ENCODE measurements around the gene KIAA1328. TPM values are rescaled to one million over a fixed set of nuclear protein-coding genes. Genes with fewer than 3 reads are reported as not detected.
A peak's percentile ranks its signal among the peaks of the same experiment; 100 is the strongest.

KIAA1328 gene
- total RNA-seq, 1 donor from 2014 or later: 17.8 TPM

DNA sequence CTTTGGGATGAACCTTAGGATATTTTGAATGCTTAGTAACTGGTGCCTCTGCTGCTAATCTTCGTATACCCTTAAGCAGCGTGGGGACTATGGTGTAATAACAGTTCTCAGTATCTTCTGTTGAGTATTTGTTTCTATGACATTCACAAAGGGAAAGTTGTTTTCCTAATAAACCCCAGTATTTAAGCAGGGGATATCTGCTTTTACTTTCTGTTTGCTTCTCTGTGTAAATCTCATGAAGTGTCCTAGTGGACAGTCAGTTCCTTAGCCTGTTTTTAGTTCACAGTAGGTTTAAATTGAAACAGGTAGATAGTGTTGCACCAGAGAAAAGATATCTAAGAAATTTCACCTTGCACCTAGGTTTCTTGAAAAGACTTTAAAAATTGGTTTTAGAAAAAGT lies 14.9 kb downstream of the KIAA1328 start:
- ATAC-seq (peak; percentile 38 to 79), DNase-seq (no peak)
- Histone ChIP-seq H3K27ac (peak overlapping the region; percentile 4), H3K9me3 (no peaks in the 10 kb centered on the region), H3K36me3 (no peaks in the 10 kb centered on the region), H3K27me3 (ENCODE audit: low read depth) (no peaks in the 10 kb centered on the region), H3K4me3 (no peak overlapping the region), H3K4me1 (no peaks in the 10 kb centered on the region)
- TF ChIP-seq, protein P1, sequence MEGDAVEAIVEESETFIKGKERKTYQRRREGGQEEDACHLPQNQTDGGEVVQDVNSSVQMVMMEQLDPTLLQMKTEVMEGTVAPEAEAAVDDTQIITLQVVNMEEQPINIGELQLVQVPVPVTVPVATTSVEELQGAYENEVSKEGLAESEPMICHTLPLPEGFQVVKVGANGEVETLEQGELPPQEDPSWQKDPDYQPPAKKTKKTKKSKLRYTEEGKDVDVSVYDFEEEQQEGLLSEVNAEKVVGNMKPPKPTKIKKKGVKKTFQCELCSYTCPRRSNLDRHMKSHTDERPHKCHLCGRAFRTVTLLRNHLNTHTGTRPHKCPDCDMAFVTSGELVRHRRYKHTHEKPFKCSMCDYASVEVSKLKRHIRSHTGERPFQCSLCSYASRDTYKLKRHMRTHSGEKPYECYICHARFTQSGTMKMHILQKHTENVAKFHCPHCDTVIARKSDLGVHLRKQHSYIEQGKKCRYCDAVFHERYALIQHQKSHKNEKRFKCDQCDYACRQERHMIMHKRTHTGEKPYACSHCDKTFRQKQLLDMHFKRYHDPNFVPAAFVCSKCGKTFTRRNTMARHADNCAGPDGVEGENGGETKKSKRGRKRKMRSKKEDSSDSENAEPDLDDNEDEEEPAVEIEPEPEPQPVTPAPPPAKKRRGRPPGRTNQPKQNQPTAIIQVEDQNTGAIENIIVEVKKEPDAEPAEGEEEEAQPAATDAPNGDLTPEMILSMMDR (IDR thresholded peaks at IDR 0.05): no peak
- intact Hi-C loops (cut with DNase I): no loop called here

DNA sequence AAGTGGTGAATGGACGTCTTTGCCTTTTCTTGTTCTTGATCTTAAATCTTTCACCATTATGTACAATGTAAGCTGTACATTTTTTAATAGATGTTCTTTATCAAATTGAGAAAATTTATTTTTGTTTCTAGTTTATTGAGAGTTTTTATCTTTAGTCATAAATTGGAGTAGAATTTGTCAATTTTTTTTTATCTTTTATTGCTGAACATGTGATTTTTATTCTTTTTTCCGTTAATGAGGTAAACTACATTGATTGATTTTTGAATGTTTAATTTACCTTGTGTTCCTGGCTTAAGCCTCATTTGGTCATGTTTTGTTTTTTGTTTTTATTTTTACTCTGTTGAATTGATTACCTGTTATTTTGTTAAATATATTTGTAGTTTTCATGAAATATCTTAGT lies 19.7 kb downstream of the KIAA1328 start:
- no peak overlapping the region for H3K27ac ChIP-seq
- no peaks in the 10 kb centered on the region for H3K27me3 ChIP-seq (ENCODE audit: low read depth)
- DNase-seq (no peak), ATAC-seq (no peak)
- peaks cover 10% of the 10 kb centered on the region for H3K9me3 ChIP-seq
- intact Hi-C loops (cut with DNase I): no loop called here
- TF ChIP-seq, protein P1 (IDR thresholded peaks at IDR 0.05): no peak
- H3K36me3 ChIP-seq: no peaks in the 10 kb centered on the region
- no peak overlapping the region for H3K4me3 ChIP-seq
- no peaks in the 10 kb centered on the region for H3K4me1 ChIP-seq

DNA sequence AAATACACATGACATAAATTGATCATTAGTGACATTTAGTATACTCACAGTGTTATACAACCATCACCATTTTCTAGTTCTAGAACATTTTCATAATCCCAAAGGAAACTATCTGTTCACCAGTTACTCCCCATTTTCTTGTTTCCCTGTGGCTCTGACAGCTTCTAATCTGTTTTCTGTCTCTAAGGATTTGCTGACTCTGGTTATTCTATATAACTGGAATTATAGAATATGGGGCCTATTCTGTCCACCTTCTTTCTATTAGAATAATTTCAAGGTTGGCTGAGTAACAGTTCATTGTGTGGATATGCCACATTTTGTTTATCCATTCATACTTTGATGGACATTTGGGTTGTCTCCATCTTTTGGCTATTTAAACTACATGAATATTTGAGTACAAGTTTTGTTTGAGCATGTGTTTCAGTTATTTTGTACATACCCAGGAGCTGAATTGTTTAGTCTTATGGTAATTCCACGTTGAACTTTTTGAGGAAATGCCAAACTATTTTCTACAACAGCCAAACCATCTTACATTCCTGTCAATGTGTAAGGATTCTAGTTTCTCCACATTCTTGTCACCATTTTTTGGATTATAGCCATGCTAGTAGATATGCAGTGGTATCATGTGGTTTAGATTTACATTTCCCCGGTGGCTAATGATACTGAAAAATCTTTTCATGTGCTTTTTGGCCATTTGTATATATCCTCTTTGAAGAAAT lies 20.5 kb downstream of the KIAA1328 start:
- DNase-seq (no peak), ATAC-seq (no peak)
- Histone ChIP-seq H3K27me3 (ENCODE audit: low read depth) (no peaks in the 10 kb centered on the region), H3K27ac (no peak overlapping the region), H3K36me3 (no peaks in the 10 kb centered on the region), H3K9me3 (peaks cover 10% of the 10 kb centered on the region), H3K4me3 (no peak overlapping the region), H3K4me1 (no peaks in the 10 kb centered on the region)
- TF ChIP-seq, protein P1 (IDR thresholded peaks at IDR 0.05): no peak
- intact Hi-C loops (cut with DNase I): no loop called here

DNA sequence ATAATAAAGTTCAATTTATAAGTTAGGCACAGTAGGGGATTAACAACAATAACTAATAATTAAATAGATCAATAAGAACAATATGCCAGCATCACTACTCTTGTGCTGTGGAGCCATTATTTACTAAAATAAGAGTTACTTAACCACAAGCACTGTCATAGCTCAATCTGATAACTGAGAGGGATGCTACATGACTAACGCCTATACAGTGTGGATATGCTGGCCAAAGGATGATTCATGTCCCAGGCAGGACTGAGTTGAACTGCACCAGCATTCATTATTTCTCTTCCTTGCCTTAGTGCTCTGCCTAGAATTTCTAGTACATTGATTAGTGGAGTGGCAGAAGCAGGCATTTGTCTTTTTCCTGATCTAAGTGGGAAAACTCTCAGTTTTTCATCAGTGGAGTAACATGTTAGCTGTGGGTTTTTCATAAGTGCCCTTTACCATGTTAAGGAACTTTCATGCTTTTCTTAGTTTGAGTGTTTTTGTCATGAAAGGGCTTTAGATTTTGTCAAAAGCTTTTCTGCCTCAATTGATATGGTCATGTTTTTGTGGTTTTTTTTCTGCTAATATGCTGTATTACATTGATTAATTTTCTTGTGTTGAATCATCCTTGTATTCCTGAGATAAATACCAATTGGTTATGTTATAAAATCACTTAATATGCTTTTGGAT lies 21.7 kb downstream of the KIAA1328 start:
- H3K27ac ChIP-seq: no peak overlapping the region
- no peaks in the 10 kb centered on the region for H3K4me1 ChIP-seq
- TF ChIP-seq, protein P1 (IDR thresholded peaks at IDR 0.05): no peak
- ATAC-seq: no peak
- H3K4me3 ChIP-seq: no peak overlapping the region
- no peaks in the 10 kb centered on the region for H3K36me3 ChIP-seq
- no peak for DNase-seq
- H3K9me3 ChIP-seq: peaks cover 10% of the 10 kb centered on the region
- intact Hi-C loops (cut with DNase I): no loop called here
- H3K27me3 ChIP-seq (ENCODE audit: low read depth): no peaks in the 10 kb centered on the region

DNA sequence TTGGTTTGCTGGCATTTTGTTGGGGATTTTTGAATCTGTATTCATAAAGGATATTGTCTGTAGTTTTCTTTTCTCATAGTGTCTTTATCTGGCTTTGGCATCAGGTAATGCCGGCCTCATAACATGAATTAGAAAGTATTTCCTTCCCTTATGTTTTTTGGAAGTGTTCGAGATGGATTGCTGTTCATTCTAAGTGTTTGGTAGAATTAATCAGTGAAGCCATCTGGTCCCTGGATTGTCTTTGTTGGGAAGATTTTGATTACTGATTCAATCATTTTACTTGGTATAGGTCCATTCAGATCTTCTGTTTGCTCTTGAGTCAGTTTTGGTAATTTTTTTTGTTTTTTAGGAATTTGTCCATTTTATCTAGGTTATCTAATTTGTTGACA lies 22.3 kb downstream of the KIAA1328 start:
- Histone ChIP-seq H3K27ac (no peak overlapping the region), H3K4me3 (no peak overlapping the region), H3K36me3 (no peaks in the 10 kb centered on the region), H3K9me3 (peaks cover 10% of the 10 kb centered on the region), H3K4me1 (no peaks in the 10 kb centered on the region), H3K27me3 (ENCODE audit: low read depth) (no peaks in the 10 kb centered on the region)
- DNase-seq (no peak), ATAC-seq (no peak)
- TF ChIP-seq, protein P1 (IDR thresholded peaks at IDR 0.05): no peak
- intact Hi-C loops (cut with DNase I): no loop called here
